ENCODE measurements around the gene AGMO. TPM values are rescaled to one million over a fixed set of nuclear protein-coding genes. Genes with fewer than 3 reads are reported as not detected.

Gene AGMO
- total and polyA plus RNA-seq, 7 donors = 0.16 to 0.42 (median 0.36) TPM; not detected in 4

- Histone ChIP-seq H3K4me3 (no peak overlapping the region), H3K4me1 (peaks cover 0 to 47% (median 28%) of the 10 kb centered on the region in 4 donors), H3K27ac (peak overlapping the region in 1 of 4 donors; percentile 57), H3K9me3 (no peaks in the 10 kb centered on the region), H3K27me3 (no peaks in the 10 kb centered on the region), H3K36me3 (no peaks in the 10 kb centered on the region)
- TF ChIP-seq POLR2A (IDR thresholded peaks at IDR 0.05) = no peak
- no peak for TF ChIP-seq POLR2AphosphoS5 (IDR thresholded peaks at IDR 0.05)
- no peak for TF ChIP-seq EP300 (IDR thresholded peaks at IDR 0.05)
- no peak for TF ChIP-seq CTCF (IDR thresholded peaks at IDR 0.05)
- no peak for DNase-seq
- 19 to 46% methylated on average over 3 of the region's 3 CpGs for WGBS, 2 donors
- intact Hi-C loops (cut with DNase I) = no loop called here
Measured at GRCh38 chr7:15158141-15158810, 403.5 kb downstream of the AGMO start.

Other genes with a start within 250 kb of the AGMO start
- gene MEOX2, start 124.7 kb upstream of the AGMO start, total RNA-seq = 1 to 10 TPM; 1.6 to 9.7 (median 6.7) TPM
- 1 to 10 TPM in 1 of 3 donors, under 1 TPM in 2; 0.23 to 1.1 (median 0.60) TPM for gene MEOX2, start 124.7 kb upstream of the AGMO start, polyA plus RNA-seq